GM12872 (cell line): ENCODE data around the gene KRT6C.

Experiments used
- TF ChIP-seq, protein P1 (sequence below): IDR thresholded peaks from 3 replicates; pipeline ENCODE4 v1.5.1; 2011; ENCODE audit warnings: low read depth, mild to moderate bottlenecking, low read length, moderate library complexity; ENCODE audit not compliant: insufficient read depth

KRT6C gene

GRCh38 chr12:52487211-52487610 lies 13.6 kb upstream of the KRT6C start:
- TF ChIP-seq, protein P1, sequence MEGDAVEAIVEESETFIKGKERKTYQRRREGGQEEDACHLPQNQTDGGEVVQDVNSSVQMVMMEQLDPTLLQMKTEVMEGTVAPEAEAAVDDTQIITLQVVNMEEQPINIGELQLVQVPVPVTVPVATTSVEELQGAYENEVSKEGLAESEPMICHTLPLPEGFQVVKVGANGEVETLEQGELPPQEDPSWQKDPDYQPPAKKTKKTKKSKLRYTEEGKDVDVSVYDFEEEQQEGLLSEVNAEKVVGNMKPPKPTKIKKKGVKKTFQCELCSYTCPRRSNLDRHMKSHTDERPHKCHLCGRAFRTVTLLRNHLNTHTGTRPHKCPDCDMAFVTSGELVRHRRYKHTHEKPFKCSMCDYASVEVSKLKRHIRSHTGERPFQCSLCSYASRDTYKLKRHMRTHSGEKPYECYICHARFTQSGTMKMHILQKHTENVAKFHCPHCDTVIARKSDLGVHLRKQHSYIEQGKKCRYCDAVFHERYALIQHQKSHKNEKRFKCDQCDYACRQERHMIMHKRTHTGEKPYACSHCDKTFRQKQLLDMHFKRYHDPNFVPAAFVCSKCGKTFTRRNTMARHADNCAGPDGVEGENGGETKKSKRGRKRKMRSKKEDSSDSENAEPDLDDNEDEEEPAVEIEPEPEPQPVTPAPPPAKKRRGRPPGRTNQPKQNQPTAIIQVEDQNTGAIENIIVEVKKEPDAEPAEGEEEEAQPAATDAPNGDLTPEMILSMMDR: no peak

DNA sequence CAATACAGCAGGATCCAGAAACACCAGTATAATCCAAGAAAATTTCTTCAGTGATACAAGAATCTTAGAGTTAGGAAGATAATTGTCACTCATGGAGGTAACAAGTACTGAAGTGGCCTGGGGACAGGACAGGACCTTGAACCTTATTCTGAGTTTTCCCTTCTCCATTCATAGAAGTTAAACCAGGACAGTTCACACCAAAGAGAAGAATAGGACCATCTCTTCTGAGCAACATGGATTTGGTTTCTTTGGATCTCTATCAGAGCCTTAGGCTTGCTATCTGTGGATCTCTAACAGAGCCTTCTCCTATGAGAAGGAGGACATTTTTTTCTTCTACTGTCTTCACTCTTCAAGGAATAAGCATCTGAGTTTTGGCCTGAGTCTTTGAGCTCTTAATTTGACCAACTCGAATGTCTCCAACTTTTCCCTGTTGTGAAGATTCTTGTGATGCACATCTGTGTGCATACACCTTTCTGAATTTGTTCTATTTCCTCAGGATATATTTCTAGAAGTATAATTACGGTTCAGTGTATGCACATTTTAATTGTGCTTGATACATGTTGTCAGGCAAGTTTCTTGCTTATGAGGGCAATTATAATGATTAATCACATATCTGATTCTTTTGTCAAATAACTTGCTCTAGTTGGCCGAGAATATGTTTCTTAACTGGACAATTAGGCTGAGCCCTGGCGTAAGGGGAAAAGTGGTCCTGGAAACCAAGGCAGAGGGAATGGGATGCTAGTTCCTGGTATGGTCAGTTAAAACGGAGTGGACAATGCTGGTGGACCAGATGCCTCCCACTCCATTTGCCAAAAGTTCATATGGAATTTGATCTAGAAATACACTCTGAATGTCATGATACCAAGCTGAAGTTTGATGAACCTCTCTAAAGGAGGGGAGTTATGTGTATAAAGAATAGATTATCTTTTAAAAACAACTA lies 12.8 kb upstream of the KRT6C start:
- TF ChIP-seq, protein P1: no peak

GRCh38 chr12:52480073-52480472 lies 6.5 kb upstream of the KRT6C start:
- TF ChIP-seq, protein P1: no peak

DNA sequence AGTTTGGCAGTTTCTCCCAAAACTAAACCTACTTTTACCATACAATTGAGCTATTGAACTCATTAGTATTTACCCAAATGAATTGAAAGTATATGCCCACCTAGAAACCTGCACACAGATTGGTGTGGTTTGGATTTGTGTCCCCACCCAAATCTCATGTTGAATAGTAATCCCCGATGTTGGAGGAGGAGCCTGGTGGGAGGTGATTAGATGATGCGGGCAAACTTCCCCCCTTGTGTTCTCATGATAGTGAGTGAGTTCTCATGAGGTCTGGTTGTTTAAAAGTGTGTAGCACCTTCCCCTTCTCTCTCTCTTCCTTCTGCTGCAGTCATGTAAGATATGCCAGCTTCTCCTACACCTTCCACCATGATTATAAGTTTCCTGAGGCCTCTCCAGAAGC lies 4.0 kb upstream of the KRT6C start:
- TF ChIP-seq, protein P1: no peak

DNA sequence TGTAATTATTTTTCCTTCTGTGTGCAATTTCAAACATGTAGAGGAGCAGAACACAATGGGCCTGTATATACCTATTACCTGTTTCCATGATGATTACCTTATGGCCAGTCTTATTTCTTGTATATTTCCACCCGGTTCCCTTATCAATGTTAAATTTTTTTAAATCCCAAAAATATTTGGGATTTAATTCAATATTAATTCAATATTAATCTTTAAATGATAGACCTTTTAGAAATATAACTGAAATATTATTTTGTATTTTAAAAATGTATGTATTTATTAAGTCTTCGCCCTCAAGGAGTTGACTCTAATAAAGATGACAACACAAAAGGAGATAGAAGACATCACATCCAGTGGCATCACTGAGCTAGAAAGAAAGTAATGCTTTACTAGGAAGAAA lies 607 bp upstream of the KRT6C start:
- TF ChIP-seq, protein P1: no peak

DNA sequence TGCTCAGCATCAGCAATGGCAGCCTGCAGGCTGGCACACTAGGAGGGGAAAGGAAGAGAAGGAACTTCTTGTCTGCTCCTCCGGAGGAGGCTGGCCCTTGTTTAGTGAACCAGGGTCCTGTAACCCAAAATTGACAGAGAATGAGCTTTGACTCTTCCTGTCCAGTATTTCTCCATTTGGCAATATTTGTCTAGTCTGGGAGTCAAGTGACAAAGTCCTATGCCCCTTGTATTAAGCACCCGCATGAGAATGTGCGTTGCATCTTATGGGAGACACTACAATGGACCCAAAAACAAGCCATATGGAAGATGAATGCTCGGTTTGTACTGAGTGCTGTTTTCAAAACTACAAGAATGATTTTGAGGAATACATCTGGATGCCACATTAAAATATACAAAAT lies 3.8 kb downstream of the KRT6C start:
- TF ChIP-seq, protein P1: no peak

DNA sequence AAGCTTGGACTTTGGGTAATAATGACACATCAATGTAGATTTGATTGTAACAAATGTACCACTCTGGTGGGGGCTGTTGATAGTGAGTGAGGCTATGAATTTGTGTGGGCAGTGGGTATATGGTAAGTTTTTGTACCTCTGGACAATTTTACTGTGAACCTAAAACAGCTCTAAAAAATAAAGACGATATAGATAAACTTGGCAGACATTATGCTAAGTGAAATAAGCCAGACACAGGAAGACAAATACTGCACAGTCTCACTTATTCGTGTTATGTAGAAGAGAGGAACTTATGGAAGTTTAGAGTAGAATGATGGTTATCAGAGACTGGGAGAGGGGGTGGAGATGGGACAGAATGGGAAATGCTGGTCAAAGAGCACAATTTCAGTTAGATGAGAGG lies 8.7 kb downstream of the KRT6C start:
- TF ChIP-seq, protein P1: no peak
